Tibial nerve (tissue), 4 donors: ENCODE measurements around the gene RHBDD1. TPM values are rescaled to one million over a fixed set of nuclear protein-coding genes. Genes with fewer than 3 reads are reported as not detected.

Experiments used
- DNase-seq, 2 donors: peaks; one replicate each; pipeline ENCODE4 v3.0.0-alpha.2; 2019; ENCODE audit warnings: low spot score in 2 of 2
- H3K27ac ChIP-seq, 4 donors: fragments of 200-600 bp; sonication (generic) in 3 of 4; one replicate each; pipeline ENCODE4 v1.5.1; 2017 to 2019; ENCODE audit warnings: mild to moderate bottlenecking in 1 of 4
- H3K27me3 ChIP-seq, 2 donors: fragments of 200-600 bp; sonication (generic) in 1 of 2; one replicate each; pipeline versions ENCODE4 v1.5.1 to v1.6.0; 2017 to 2019
- H3K36me3 ChIP-seq, 3 donors: fragments of 200-600 bp; sonication (generic); one replicate each; pipeline ENCODE4 v1.5.1; 2018 to 2019
- H3K4me1 ChIP-seq, 4 donors: fragments of 200-600 bp; sonication (generic) in 3 of 4; one replicate each; pipeline ENCODE4 v1.5.1; 2017 to 2019
- H3K4me3 ChIP-seq, 4 donors: fragments of 200-600 bp; sonication (generic) in 3 of 4; one replicate each; pipeline ENCODE4 v1.5.1; 2017 to 2019; ENCODE audit warnings: mild to moderate bottlenecking in 1 of 4, moderate library complexity in 1 of 4
- H3K9me3 ChIP-seq, 4 donors: fragments of 200-600 bp; sonication (generic) in 3 of 4; one replicate each; pipeline ENCODE4 v1.5.1; 2017 to 2019
- EP300 ChIP-seq, 2 donors: sonication (generic); formaldehyde crosslinking; IDR thresholded peaks; one replicate each; pipeline ENCODE4 v1.6.1; 2017; ENCODE audit warnings: antibody characterized with exemption in 2 of 2, mild to moderate bottlenecking in 1 of 2
- POLR2A ChIP-seq, 2 donors: fragments of 450-650 bp; IDR thresholded peaks; one replicate each; pipeline ENCODE4 v1.6.1; 2017; ENCODE audit warnings: antibody characterized with exemption in 2 of 2, mild to moderate bottlenecking in 2 of 2, moderate library complexity in 2 of 2
- WGBS, 2 donors: methylation state at CpG; one replicate each; pipeline ENCODE4 v1.1.5; 2018; 5-methylcytosine and 5-hydroxymethylcytosine counted together
- total RNA-seq, 4 donors: library from RNA; depleted of rRNA; stranded (reverse); fragments of >200 nt; gene quantifications; one replicate each; pipeline ENCODE4 v1.1.0, GENCODE V29; 2016
- TF ChIP-seq, protein P1 (sequence below), 5 experiments: fragments of 200-600 bp in 3 of 5; fragments of 450-650 bp in 2 of 5; sonication (generic) in 3 of 5; IDR thresholded peaks; one replicate each; pipeline ENCODE4 v1.5.1; 2016 to 2019; ENCODE audit warnings: antibody characterized with exemption in 5 of 5, mild to moderate bottlenecking in 3 of 5, moderate library complexity in 2 of 5

Gene RHBDD1
- total RNA-seq, 4 donors from 2014 or later = 14.9 to 29.4 (median 25.0) TPM

DNA sequence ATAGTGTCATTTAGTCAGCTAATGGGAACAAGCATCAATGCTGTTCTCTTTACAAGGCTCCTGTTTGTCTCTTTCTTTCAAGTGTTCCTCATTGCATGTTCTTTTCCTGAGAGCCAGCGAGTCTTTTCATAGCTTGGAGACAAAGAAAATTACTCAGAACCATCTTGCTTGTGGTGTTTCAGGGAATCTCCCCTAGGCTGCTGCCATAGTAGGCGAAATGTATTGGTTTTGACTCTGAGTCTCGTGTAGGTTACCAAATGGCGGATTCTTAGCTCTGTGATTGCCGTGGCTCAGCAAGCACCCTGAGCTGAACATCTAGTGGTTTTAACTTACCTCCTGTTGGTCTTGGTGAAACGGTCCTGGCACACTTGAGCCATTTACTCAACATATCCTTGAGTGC, 68.7 kb downstream of the RHBDD1 start:
- Histone ChIP-seq H3K4me1 (peaks cover 0 to 13% (median 2%) of the 10 kb centered on the region in 4 donors), H3K9me3 (no peaks in the 10 kb centered on the region), H3K4me3 (no peak overlapping the region), H3K27me3 (no peaks in the 10 kb centered on the region), H3K36me3 (peaks cover 0 to 19% (median 0%) of the 10 kb centered on the region in 3 donors), H3K27ac (no peak overlapping the region)
- DNase-seq = no peak
- TF ChIP-seq, protein P1, sequence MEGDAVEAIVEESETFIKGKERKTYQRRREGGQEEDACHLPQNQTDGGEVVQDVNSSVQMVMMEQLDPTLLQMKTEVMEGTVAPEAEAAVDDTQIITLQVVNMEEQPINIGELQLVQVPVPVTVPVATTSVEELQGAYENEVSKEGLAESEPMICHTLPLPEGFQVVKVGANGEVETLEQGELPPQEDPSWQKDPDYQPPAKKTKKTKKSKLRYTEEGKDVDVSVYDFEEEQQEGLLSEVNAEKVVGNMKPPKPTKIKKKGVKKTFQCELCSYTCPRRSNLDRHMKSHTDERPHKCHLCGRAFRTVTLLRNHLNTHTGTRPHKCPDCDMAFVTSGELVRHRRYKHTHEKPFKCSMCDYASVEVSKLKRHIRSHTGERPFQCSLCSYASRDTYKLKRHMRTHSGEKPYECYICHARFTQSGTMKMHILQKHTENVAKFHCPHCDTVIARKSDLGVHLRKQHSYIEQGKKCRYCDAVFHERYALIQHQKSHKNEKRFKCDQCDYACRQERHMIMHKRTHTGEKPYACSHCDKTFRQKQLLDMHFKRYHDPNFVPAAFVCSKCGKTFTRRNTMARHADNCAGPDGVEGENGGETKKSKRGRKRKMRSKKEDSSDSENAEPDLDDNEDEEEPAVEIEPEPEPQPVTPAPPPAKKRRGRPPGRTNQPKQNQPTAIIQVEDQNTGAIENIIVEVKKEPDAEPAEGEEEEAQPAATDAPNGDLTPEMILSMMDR (IDR thresholded peaks at IDR 0.05) = no peak
- TF ChIP-seq POLR2A (IDR thresholded peaks at IDR 0.05) (no peak), EP300 (IDR thresholded peaks at IDR 0.05) (no peak)
- WGBS, 2 donors = 94 to 96% methylated on average over 6 of the region's 6 CpGs

DNA sequence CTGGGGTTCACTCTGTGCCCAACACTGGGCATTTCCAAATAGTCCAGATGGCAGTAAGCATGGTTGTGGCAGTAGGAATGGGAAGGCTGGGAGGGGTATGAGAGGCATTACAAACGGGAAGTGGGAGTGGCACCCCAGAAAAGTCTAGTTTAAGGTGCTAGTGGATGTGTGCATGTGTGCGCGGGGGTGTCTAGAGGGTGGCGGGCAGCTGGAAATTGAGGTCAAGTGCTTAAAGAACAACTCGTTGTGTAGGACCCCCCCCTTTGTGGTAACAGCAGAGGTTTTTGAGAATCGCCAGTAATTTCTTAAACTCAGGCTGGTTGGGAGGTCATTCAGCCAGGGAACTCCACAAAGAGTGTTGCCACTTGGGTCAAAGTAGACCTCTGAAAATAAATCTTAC, 69.9 kb downstream of the RHBDD1 start:
- no peak for DNase-seq
- Histone ChIP-seq H3K9me3 (no peaks in the 10 kb centered on the region), H3K36me3 (peaks cover 0 to 21% (median 0%) of the 10 kb centered on the region in 3 donors), H3K4me1 (peaks cover 0 to 13% (median 2%) of the 10 kb centered on the region in 4 donors), H3K4me3 (no peak overlapping the region), H3K27ac (peak overlapping the region in 1 of 4 donors; percentile 9), H3K27me3 (no peaks in the 10 kb centered on the region)
- TF ChIP-seq EP300 (IDR thresholded peaks at IDR 0.05) = no peak
- WGBS, 2 donors = 79 to 85% methylated on average over 6 of the region's 6 CpGs

DNA sequence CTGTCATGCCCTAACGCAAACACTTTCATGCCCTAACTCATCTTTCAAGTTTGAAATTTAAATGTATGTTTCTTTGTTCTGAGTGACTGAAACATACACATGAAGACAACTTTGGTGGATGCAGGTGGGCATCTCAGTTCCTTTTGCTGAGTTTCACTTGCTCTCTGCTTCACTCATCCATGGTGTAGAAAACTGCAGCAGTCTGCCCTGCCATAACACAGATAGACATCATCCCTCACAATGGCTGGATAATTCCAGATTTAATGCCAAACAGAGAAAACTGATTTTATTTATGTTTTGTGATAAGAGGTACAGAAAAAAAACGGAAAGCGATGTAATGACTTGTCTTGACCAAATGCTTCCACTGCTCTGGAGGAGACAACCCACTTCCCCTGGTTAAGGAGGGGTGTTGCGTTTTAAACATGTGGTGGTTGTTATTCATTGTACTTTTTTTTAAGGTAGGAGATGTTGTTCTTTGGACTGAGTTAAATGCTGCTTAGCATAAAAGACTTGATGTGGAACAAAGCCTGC, 70.4 kb downstream of the RHBDD1 start:
- Histone ChIP-seq H3K9me3 (no peaks in the 10 kb centered on the region), H3K36me3 (peaks cover 0 to 21% (median 0%) of the 10 kb centered on the region in 3 donors), H3K27ac (peak overlapping the region in 1 of 4 donors; percentile 9), H3K4me1 (peaks cover 0 to 10% (median 2%) of the 10 kb centered on the region in 4 donors), H3K27me3 (no peaks in the 10 kb centered on the region), H3K4me3 (no peak overlapping the region)
- no peak for DNase-seq
- WGBS, 2 donors = 92 to 95% methylated on average over 4 of the region's 4 CpGs
- no peak for TF ChIP-seq POLR2A (IDR thresholded peaks at IDR 0.05)
- TF ChIP-seq EP300 (IDR thresholded peaks at IDR 0.05) = no peak
- TF ChIP-seq, protein P1 (IDR thresholded peaks at IDR 0.05) = no peak

DNA sequence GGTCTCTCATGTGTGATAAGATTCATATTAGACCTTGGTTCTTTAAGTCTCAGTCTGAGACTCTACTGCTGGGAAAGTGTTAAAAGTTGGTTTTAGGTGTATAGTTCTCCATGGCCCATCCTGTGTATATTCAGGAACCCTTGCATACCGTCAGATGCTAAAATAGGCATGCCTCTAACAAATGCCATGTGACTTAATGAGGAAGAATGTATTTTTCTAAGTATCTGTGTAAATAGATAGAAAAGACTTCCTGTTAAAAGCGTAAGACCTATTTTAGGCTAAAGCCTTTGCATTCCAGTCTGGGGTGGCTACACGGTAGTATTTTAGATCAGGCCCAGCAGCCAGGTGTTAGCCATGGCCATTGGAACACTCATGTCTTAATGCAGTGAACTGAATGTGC, 73.3 kb downstream of the RHBDD1 start:
- H3K27me3 ChIP-seq = no peaks in the 10 kb centered on the region

DNA sequence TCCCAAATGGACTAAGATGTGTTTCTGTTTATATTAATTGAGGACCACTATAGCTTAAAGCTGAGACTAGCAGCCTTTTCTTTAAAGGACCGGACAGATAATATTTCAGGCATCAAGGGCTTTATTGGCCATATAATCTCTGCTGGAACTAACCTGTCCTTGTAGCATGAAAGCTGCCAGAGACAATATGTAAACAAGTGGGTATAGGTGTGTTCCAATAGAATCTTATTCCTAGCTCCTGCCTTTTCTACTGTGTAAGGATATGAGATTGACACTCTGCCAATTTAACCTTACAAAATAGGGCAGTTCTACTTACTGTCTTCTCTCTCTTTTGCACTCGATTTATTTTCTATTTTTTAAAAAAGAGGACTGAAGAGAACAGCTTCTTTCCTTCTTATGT, 74.0 kb downstream of the RHBDD1 start:
- 79 to 85% methylated on average over 2 of the region's 2 CpGs for WGBS, 2 donors
- H3K27ac ChIP-seq = peak overlapping the region in 1 of 4 donors; percentile 58
- no peaks in the 10 kb centered on the region for H3K27me3 ChIP-seq
- no peaks in the 10 kb centered on the region for H3K9me3 ChIP-seq
- TF ChIP-seq, protein P1 (IDR thresholded peaks at IDR 0.05) = no peak
- TF ChIP-seq EP300 (IDR thresholded peaks at IDR 0.05) (no peak), POLR2A (IDR thresholded peaks at IDR 0.05) (no peak)
- H3K36me3 ChIP-seq = peaks cover 0 to 27% (median 0%) of the 10 kb centered on the region in 3 donors
- H3K4me3 ChIP-seq = no peak overlapping the region
- DNase-seq = no peak
- H3K4me1 ChIP-seq = peaks cover 0 to 6% (median 2%) of the 10 kb centered on the region in 4 donors

More for the DNA sequence above, 73.3 kb downstream of the RHBDD1 start:
- Histone ChIP-seq H3K4me1 (peaks cover 0 to 6% (median 2%) of the 10 kb centered on the region in 4 donors), H3K9me3 (no peaks in the 10 kb centered on the region), H3K36me3 (peaks cover 0 to 25% (median 0%) of the 10 kb centered on the region in 3 donors), H3K4me3 (no peak overlapping the region), H3K27ac (peak overlapping the region in 1 of 4 donors; percentile 63)
- no peak for DNase-seq
- WGBS, 2 donors = 74 to 82% methylated on average over 3 of the region's 3 CpGs
- TF ChIP-seq, protein P1 (IDR thresholded peaks at IDR 0.05) = no peak
- no peak for TF ChIP-seq POLR2A (IDR thresholded peaks at IDR 0.05)
- no peak for TF ChIP-seq EP300 (IDR thresholded peaks at IDR 0.05)
